ENCODE results near the gene DSCAML1. TPM values are rescaled to one million over a fixed set of nuclear protein-coding genes. Genes with fewer than 3 reads are reported as not detected.

The DSCAML1 gene
- total RNA-seq, 4 donors from 2014 or later: 0.29 to 29.1 (median 3.4) TPM

DNA sequence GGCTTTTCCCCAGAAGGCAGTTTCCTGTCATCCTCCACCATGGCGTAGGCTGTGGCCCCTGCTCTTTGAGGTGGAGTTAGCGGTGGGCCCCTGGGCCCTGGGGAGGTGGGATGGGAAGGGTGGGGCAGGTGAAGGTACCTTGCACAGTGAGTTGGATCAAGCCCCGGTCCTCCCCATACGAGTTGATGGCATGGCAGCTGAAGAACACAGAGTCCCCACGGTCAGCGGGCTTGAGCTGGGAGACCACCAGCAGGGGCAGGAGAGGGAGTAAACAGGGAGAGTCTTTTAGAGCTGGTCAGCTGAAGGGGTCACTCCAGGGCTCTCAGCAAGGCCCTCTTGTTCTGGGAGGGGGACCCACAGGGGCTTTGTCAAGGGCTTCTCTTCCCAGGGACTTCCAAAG lies 316.0 kb downstream of the DSCAML1 start:
- H3K4me1 ChIP-seq: no peaks in the 10 kb centered on the region
- DNase-seq: no peak
- no peaks in the 10 kb centered on the region for H3K36me3 ChIP-seq
- H3K27ac ChIP-seq: no peak overlapping the region
- H3K4me3 ChIP-seq: no peak overlapping the region
- TF ChIP-seq, protein P1, sequence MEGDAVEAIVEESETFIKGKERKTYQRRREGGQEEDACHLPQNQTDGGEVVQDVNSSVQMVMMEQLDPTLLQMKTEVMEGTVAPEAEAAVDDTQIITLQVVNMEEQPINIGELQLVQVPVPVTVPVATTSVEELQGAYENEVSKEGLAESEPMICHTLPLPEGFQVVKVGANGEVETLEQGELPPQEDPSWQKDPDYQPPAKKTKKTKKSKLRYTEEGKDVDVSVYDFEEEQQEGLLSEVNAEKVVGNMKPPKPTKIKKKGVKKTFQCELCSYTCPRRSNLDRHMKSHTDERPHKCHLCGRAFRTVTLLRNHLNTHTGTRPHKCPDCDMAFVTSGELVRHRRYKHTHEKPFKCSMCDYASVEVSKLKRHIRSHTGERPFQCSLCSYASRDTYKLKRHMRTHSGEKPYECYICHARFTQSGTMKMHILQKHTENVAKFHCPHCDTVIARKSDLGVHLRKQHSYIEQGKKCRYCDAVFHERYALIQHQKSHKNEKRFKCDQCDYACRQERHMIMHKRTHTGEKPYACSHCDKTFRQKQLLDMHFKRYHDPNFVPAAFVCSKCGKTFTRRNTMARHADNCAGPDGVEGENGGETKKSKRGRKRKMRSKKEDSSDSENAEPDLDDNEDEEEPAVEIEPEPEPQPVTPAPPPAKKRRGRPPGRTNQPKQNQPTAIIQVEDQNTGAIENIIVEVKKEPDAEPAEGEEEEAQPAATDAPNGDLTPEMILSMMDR (IDR thresholded peaks at IDR 0.05): no peak
- no peak for TF ChIP-seq POLR2A (IDR thresholded peaks at IDR 0.05)
- no peaks in the 10 kb centered on the region for H3K9me3 ChIP-seq
- no peaks in the 10 kb centered on the region for H3K27me3 ChIP-seq
- intact Hi-C loops (cut with DNase I; ENCODE audit: low total_unique reads): no loop called here

DNA sequence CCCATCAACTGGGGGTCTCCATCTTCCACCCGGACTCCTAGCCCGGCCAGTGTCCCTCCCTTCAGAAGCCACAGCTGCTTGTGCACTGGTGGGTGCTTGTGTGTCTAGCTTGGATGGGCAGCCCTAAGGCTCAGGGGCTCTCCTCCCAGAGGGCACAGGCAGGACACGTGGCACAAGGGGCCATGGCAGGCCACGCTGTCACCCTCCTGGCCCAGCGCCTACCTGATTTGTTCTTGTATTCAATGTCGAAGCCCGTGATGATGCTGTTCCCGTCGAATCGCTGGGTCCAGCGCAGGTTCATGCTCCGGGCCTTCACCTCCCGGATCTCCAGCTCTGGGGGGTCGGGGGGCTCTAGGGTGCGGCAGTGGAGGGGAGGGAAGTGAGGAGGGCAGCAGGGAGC lies 316.8 kb downstream of the DSCAML1 start:
- Histone ChIP-seq H3K9me3 (no peaks in the 10 kb centered on the region), H3K27me3 (no peaks in the 10 kb centered on the region), H3K4me1 (no peaks in the 10 kb centered on the region), H3K36me3 (no peaks in the 10 kb centered on the region), H3K27ac (no peak overlapping the region), H3K4me3 (no peak overlapping the region)
- TF ChIP-seq POLR2A (IDR thresholded peaks at IDR 0.05): no peak
- TF ChIP-seq, protein P1 (IDR thresholded peaks at IDR 0.05): no peak
- intact Hi-C loops (cut with DNase I; ENCODE audit: low total_unique reads): no loop called here
- no peak for DNase-seq

DNA sequence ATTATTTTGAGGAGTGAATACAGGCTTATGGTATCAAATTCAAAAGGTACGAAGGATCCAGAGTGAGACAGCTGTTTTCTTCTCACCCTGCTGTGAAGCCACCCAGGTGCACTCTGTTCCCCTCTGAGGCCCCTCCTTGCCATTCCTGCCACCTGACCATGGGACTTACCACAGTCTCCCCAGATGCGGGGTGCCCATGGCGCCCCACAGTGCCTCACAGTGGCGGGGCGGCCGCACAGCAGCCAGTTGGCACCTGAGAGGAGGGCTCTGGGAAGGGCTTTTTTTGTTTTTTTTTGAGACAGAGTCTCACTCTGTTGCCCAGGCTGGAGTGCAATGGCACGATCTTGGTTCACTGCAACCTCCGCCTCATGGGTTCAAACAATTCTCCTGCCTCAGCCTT lies 317.6 kb downstream of the DSCAML1 start:
- Histone ChIP-seq H3K27ac (no peak overlapping the region), H3K27me3 (no peaks in the 10 kb centered on the region)
- intact Hi-C loops (cut with DNase I; ENCODE audit: low total_unique reads): no loop called here

DNA sequence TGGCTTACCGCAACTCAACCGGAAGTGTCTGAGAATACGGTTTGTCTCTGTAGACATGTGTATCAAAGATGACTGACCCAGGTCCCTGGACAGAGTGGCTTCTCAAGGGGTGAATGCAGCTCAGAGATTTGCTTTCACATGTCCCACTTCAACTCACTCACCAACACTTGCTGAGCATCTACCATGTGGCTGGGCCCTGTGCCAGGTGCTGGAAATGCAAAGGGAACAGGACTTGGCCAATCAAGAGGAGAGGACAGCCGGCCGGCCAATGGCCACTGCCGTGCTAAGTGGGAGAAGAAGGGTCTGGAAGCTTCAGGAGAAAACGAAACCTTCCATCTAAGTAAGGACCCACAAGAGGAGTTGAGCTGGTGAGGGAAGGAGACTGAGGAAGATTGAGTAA lies 318.1 kb downstream of the DSCAML1 start:
- Histone ChIP-seq H3K4me3 (no peak overlapping the region), H3K27ac (no peak overlapping the region), H3K27me3 (no peaks in the 10 kb centered on the region), H3K36me3 (no peaks in the 10 kb centered on the region), H3K9me3 (no peaks in the 10 kb centered on the region), H3K4me1 (no peaks in the 10 kb centered on the region)
- intact Hi-C loops (cut with DNase I; ENCODE audit: low total_unique reads): no loop called here
- DNase-seq: no peak
- TF ChIP-seq, protein P1 (IDR thresholded peaks at IDR 0.05): no peak
- no peak for TF ChIP-seq POLR2A (IDR thresholded peaks at IDR 0.05)

More for the DNA sequence above, 317.6 kb downstream of the DSCAML1 start:
- no peak for TF ChIP-seq POLR2A (IDR thresholded peaks at IDR 0.05)
- TF ChIP-seq, protein P1 (IDR thresholded peaks at IDR 0.05): no peak
- Histone ChIP-seq H3K9me3 (no peaks in the 10 kb centered on the region), H3K4me3 (no peak overlapping the region), H3K4me1 (no peaks in the 10 kb centered on the region), H3K36me3 (no peaks in the 10 kb centered on the region)
- DNase-seq: no peak

DNA sequence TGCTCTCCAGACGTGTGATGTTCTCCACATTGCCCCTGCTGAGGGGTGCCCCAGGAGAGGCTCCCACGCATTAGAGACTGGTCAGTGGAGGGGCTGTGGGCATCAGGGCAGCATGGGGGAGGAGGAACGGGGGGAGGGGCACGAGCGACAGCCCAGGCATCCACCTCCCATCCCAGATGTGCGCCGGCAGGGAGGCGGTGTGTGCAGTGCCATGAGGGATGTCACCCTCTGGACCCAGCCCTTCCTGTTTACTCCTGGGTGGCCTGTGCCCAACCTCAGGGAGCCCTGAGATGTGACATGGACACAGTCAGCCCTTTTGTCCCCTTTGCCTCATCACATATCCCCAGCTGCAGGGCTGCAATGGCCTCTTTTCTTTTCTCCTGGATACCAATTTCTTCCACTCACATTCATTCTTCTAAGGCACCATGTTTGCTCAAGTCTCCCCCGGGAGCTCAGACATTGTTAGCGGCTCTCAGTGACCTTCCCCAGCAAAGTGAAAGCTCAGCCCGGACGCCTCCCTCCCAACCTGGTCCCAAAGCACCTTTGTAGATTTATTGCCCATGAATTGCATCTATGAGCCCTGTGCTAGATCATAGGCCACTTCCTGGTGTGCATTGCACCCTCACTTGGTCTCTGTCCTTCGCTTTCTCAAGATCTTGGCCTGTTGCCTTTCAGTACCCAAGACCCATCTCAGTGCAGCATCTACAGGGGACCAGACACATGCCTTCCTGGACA lies 318.7 kb downstream of the DSCAML1 start:
- intact Hi-C loops (cut with DNase I; ENCODE audit: low total_unique reads): no loop called here
- Histone ChIP-seq H3K27ac (no peak overlapping the region), H3K36me3 (no peaks in the 10 kb centered on the region), H3K9me3 (no peaks in the 10 kb centered on the region), H3K4me1 (no peaks in the 10 kb centered on the region), H3K4me3 (no peak overlapping the region), H3K27me3 (no peaks in the 10 kb centered on the region)
- DNase-seq: no peak
- no peak for TF ChIP-seq POLR2A (IDR thresholded peaks at IDR 0.05)
- TF ChIP-seq, protein P1 (IDR thresholded peaks at IDR 0.05): no peak

All from uterus (tissue), 4 donors.